ENCODE measurements around the gene SLC25A47.

Gene SLC25A47

DNA sequence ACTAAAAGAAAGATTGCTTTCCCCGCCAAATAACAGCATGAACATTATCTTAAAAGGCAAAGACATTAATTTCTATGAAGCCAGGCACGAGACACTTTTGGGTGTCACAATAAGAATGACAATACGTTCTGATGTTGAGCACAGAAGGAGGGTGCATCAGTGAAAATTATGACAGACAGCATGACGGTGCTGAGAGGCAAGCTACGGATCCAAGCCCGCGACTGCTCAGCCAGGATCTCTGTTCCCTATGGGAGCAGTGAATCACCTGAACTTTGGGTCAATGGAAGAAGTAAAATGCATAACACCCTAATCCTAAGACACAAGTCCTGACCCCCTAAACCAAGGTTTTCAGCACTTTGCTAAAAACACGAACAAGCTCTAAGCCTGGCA, 51.7 kb downstream of the SLC25A47 start:
- DNase-seq (ENCODE audit: low read depth in 3 of 3, low spot score in 1 of 3): no peak

DNA sequence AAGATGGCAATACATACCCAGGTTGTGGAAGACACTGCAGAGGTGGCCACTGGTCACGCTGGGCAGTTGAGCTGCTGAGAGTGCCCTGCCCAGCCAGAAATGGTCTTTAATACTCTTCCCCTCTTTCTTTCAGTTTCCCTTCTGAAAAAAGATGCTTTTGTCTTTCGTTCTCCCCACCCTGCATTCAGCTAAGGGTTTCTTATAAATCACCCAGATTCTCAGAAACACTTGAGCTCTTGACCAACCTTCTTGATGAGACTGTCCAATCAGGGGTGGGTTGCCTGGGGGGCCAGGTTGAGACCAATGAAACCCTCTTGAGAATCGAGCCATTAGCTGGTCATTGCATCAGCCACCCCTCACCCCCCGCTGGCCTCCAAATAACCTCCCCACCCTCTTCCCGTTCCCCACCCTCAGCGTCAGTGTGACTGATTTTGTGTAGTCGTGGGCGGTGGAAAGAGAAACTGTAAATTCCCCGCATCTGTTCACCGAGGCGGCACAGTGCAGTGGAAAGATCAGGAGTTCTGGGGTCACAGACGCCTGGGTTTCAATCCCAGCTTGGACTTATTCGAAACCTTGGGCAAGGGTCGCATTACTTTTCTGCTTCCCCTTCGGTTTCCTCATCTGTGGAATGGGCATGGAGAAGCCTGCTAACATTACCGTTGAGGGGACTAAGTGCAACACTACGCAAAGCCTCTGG, 52.3 kb downstream of the SLC25A47 start:
- peak in 1 of 3 donors; percentile 71 for DNase-seq (ENCODE audit: low read depth in 3 of 3, low spot score in 1 of 3)

DNA sequence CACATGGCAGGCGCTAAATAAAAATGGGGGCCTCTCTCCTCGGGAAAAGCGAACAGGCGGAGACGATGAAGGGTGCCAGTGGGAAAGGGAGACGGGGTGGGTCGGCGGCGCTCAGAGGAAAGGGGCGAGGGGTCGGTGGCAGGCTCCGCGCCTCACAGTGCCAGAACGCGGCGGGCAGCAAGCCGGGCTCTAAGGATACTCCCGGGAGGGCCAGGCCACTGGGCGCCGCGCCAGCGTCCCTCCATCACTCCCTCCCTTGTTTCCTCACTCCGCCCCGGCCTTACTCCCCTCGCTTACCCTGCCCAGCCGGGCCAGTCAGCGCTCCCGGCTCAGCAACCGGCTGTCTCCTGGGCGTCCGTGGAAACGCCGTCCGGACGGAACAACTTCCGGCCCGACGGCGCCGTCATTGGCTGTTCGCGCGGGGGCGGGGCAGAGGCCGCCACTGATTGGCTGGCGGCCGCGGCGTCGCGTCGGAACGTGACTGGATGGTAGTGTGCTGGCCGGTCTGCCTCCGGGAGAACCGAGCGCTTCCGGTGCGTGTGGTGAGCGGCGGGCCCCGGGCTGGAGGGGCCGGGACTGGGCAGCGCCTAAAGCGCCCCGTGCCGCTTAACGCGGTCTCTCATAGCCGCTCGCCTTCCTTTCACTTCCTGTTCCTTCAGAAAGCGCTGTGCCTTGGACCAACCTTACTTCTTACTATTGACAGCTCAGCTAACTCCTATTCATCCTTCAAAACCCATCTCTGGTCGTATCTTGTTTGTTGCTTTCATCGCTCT, 53.0 kb downstream of the SLC25A47 start, which contains the start of gene WDR25:
Gene WDR25 (plus strand): TSS at position 523 of the 773 bp plus-strand sequence.
- DNase-seq (ENCODE audit: low read depth in 3 of 3, low spot score in 1 of 3): peak; percentile 80 to 89 (median 84)

DNA sequence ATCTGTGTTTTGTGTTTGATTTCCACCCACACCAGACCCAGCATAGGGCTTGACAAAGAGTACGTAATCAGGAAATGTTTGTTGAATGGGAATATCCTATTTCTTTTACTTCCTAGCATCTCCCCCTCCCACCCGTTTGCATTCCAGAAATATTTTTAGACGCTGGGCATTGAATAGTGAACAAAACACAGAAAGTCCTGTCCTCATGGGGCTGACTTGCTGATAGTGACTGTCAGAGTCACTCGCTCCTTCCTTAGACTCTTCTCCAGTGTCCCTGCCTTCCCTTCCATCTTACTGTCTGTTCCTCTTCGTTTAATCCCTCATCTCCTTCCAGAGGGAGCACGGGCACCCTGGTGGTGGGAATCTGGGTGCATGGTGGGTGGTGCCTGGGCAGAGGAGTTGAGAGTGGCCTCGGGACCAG, 53.6 kb downstream of the SLC25A47 start:
- no peak for DNase-seq (ENCODE audit: low read depth in 3 of 3, low spot score in 1 of 3)
